ENCODE measurements around the gene CMIP.

GRCh38 chr16:81548551-81548875 is 103.9 kb downstream of the CMIP start:
- TF ChIP-seq, protein P1, sequence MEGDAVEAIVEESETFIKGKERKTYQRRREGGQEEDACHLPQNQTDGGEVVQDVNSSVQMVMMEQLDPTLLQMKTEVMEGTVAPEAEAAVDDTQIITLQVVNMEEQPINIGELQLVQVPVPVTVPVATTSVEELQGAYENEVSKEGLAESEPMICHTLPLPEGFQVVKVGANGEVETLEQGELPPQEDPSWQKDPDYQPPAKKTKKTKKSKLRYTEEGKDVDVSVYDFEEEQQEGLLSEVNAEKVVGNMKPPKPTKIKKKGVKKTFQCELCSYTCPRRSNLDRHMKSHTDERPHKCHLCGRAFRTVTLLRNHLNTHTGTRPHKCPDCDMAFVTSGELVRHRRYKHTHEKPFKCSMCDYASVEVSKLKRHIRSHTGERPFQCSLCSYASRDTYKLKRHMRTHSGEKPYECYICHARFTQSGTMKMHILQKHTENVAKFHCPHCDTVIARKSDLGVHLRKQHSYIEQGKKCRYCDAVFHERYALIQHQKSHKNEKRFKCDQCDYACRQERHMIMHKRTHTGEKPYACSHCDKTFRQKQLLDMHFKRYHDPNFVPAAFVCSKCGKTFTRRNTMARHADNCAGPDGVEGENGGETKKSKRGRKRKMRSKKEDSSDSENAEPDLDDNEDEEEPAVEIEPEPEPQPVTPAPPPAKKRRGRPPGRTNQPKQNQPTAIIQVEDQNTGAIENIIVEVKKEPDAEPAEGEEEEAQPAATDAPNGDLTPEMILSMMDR (IDR thresholded peaks at IDR 0.05): no peak
- no peak for TF ChIP-seq EZH2 (IDR thresholded peaks at IDR 0.05)

Measured in neural progenitor cell (in vitro differentiated cells).